Measurements from ENCODE around the gene EFEMP2. TPM values are rescaled to one million over a fixed set of nuclear protein-coding genes. Genes with fewer than 3 reads are reported as not detected.

The EFEMP2 gene
- 36.0 and 38.0 TPM in 2 replicates for total RNA-seq
- long read RNA-seq, partial matches to known transcripts = 2 of 8 reads
- long read RNA-seq, other reads (novel, unspliced or antisense) = 1 of 8 reads

- Mint-ChIP-seq H3K27me3 (ENCODE audit: low read depth) (peaks cover 4% of the 10 kb centered on the region), H3K27ac (ENCODE audit: unreplicated experiment) (peak within 1 kb of the TSS; percentile 81)
Measured at GRCh38 chr11:65872586-65873317, at the start of gene EFEMP2. TSS of gene EFEMP2 (minus strand) at chr11:65872800. CDS start at chr11:65872354, 446 bp downstream.

GRCh38 chr11:65921876-65922275, 49.3 kb upstream of the EFEMP2 start:
- TF ChIP-seq, protein P1, sequence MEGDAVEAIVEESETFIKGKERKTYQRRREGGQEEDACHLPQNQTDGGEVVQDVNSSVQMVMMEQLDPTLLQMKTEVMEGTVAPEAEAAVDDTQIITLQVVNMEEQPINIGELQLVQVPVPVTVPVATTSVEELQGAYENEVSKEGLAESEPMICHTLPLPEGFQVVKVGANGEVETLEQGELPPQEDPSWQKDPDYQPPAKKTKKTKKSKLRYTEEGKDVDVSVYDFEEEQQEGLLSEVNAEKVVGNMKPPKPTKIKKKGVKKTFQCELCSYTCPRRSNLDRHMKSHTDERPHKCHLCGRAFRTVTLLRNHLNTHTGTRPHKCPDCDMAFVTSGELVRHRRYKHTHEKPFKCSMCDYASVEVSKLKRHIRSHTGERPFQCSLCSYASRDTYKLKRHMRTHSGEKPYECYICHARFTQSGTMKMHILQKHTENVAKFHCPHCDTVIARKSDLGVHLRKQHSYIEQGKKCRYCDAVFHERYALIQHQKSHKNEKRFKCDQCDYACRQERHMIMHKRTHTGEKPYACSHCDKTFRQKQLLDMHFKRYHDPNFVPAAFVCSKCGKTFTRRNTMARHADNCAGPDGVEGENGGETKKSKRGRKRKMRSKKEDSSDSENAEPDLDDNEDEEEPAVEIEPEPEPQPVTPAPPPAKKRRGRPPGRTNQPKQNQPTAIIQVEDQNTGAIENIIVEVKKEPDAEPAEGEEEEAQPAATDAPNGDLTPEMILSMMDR (conservative IDR thresholded peaks at IDR 0.05) = no peak
- DNase-seq (ENCODE audit: low read depth, low spot score) = no peak
- Mint-ChIP-seq H3K27ac (ENCODE audit: unreplicated experiment) (no peak overlapping the region), H3K36me3 (ENCODE audit: low read depth) (peaks cover 4% of the 10 kb centered on the region), H3K9me3 (no peaks in the 10 kb centered on the region), H3K27me3 (ENCODE audit: low read depth) (no peaks in the 10 kb centered on the region), H3K4me3 (peak overlapping the region; percentile 65), H3K4me1 (peaks cover 12% of the 10 kb centered on the region)

More at GRCh38 chr11:65872586-65873317, at the start of gene EFEMP2:
- TF ChIP-seq, protein P1 (conservative IDR thresholded peaks at IDR 0.05) = no peak
- no peaks in the 10 kb centered on the region for H3K36me3 Mint-ChIP-seq (ENCODE audit: low read depth)
- H3K4me1 Mint-ChIP-seq = peaks cover 31% of the 10 kb centered on the region
- H3K4me3 Mint-ChIP-seq = peak within 1 kb of the TSS; percentile 92
- DNase-seq (ENCODE audit: low read depth, low spot score) = no peak
- H3K9me3 Mint-ChIP-seq = no peaks in the 10 kb centered on the region

- no peak for DNase-seq (ENCODE audit: low read depth, low spot score)
- TF ChIP-seq, protein P1 (conservative IDR thresholded peaks at IDR 0.05) = no peak
- Mint-ChIP-seq H3K27me3 (ENCODE audit: low read depth) (no peaks in the 10 kb centered on the region), H3K4me3 (peak overlapping the region; percentile 88), H3K9me3 (no peaks in the 10 kb centered on the region), H3K27ac (ENCODE audit: unreplicated experiment) (no peak overlapping the region), H3K4me1 (peaks cover 20% of the 10 kb centered on the region), H3K36me3 (ENCODE audit: low read depth) (peaks cover 4% of the 10 kb centered on the region)
Measured at GRCh38 chr11:65921033-65921555, 48.5 kb upstream of the EFEMP2 start.

DNA sequence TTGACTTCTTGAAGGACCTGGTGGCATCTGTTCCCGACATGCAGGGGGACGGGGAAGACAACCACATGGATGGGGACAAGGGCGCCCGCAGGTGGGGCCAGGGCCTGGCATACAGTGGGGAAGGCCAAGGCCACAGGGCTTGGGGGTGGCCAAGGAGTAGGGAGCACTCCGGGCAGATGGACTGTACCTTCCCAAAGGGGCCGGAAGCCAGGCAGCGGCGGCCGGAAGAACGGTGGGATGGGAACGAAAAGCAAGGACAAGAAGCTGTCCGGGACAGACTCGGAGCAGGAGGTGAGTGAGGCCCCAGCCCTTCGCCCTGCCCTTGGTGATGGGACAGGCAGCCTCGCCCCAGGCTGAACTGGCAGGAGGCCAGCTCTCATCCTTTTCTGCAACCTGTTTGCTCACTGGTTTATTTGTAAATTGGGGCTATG, 47.8 kb upstream of the EFEMP2 start:
- TF ChIP-seq, protein P1 (conservative IDR thresholded peaks at IDR 0.05) = no peak
- no peak for DNase-seq (ENCODE audit: low read depth, low spot score)
- H3K4me1 Mint-ChIP-seq = peaks cover 20% of the 10 kb centered on the region
- H3K36me3 Mint-ChIP-seq (ENCODE audit: low read depth) = peaks cover 4% of the 10 kb centered on the region
- H3K9me3 Mint-ChIP-seq = no peaks in the 10 kb centered on the region
- H3K27ac Mint-ChIP-seq (ENCODE audit: unreplicated experiment) = no peak overlapping the region
- H3K4me3 Mint-ChIP-seq = peak overlapping the region; percentile 88
- H3K27me3 Mint-ChIP-seq (ENCODE audit: low read depth) = no peaks in the 10 kb centered on the region

- DNase-seq (ENCODE audit: low read depth, low spot score) = no peak
- no peak overlapping the region for H3K27ac Mint-ChIP-seq (ENCODE audit: unreplicated experiment)
- TF ChIP-seq, protein P1 (conservative IDR thresholded peaks at IDR 0.05) = no peak
- H3K27me3 Mint-ChIP-seq (ENCODE audit: low read depth) = no peaks in the 10 kb centered on the region
- H3K4me1 Mint-ChIP-seq = peaks cover 25% of the 10 kb centered on the region
- H3K9me3 Mint-ChIP-seq = no peaks in the 10 kb centered on the region
- peaks cover 4% of the 10 kb centered on the region for H3K36me3 Mint-ChIP-seq (ENCODE audit: low read depth)
- peak overlapping the region; percentile 88 for H3K4me3 Mint-ChIP-seq
Measured at GRCh38 chr11:65919573-65920371, 47.2 kb upstream of the EFEMP2 start.
